Glutamatergic neuron (in vitro differentiated cells): ENCODE data around the gene MFAP2. TPM values are rescaled to one million over a fixed set of nuclear protein-coding genes. Genes with fewer than 3 reads are reported as not detected.

Experiments
- DNase-seq: peaks from one replicate; pipeline ENCODE4 v3.0.0; 2022
- H3K27ac Mint-ChIP-seq: one replicate; pipeline ENCODE4 v1.8.0; 2020; ENCODE audit warnings: mild to moderate bottlenecking, mixed read lengths, inconsistent platforms; ENCODE audit not compliant: unreplicated experiment
- H3K27me3 Mint-ChIP-seq: one replicate; pipeline ENCODE4 v1.8.0; 2020; ENCODE audit warnings: mild to moderate bottlenecking, moderate library complexity, mixed read lengths, inconsistent platforms; ENCODE audit not compliant: unreplicated experiment
- H3K36me3 Mint-ChIP-seq: one replicate; pipeline ENCODE4 v1.8.0; 2020; ENCODE audit warnings: mild to moderate bottlenecking, mixed read lengths, inconsistent platforms; ENCODE audit not compliant: unreplicated experiment
- H3K4me1 Mint-ChIP-seq: one replicate; pipeline ENCODE4 v1.8.0; 2020; ENCODE audit warnings: mild to moderate bottlenecking, low read depth, mixed read lengths, inconsistent platforms; ENCODE audit not compliant: unreplicated experiment
- H3K4me3 Mint-ChIP-seq: one replicate; pipeline ENCODE4 v1.8.0; 2020; ENCODE audit warnings: mild to moderate bottlenecking, mixed read lengths, inconsistent platforms; ENCODE audit not compliant: unreplicated experiment
- H3K9me3 Mint-ChIP-seq: one replicate; pipeline ENCODE4 v1.8.0; 2020; ENCODE audit warnings: mild to moderate bottlenecking, moderate library complexity, mixed read lengths, inconsistent platforms; ENCODE audit not compliant: unreplicated experiment
- CTCF ChIP-seq: fragments of 200-600 bp; sonication (generic); IDR thresholded peaks from one replicate; pipeline ENCODE4 v1.5.0; 2021; ENCODE audit not compliant: partially characterized antibody, unreplicated experiment
- total RNA-seq: library from RNA; stranded (reverse); fragmentation: NEBNext Ultra II Directional; extraction: Animal tissue kit (Norgen Biotek cat#: 25700); gene quantifications from one replicate; pipeline ENCODE4 v1.2.1, GENCODE V29; 2021; ENCODE audit not compliant: unreplicated experiment

The MFAP2 gene
- total RNA-seq, 1 donor from 2014 or later = 2.1 TPM

- TF ChIP-seq CTCF = no peak
- H3K27ac Mint-ChIP-seq = no peak overlapping the region
- H3K4me1 Mint-ChIP-seq = no peaks in the 10 kb centered on the region
- H3K4me3 Mint-ChIP-seq = no peak overlapping the region
- peaks cover 1% of the 10 kb centered on the region for H3K9me3 Mint-ChIP-seq
- DNase-seq = no peak
- no peaks in the 10 kb centered on the region for H3K36me3 Mint-ChIP-seq
- H3K27me3 Mint-ChIP-seq = peaks cover 5% of the 10 kb centered on the region
These were observed 22.1 kb upstream of the MFAP2 start for GRCh38 chr1:17002524-17002902.

- H3K4me1 Mint-ChIP-seq = no peaks in the 10 kb centered on the region
- no peak for TF ChIP-seq CTCF
- H3K27ac Mint-ChIP-seq = no peak overlapping the region
- H3K9me3 Mint-ChIP-seq = peaks cover 1% of the 10 kb centered on the region
- DNase-seq = no peak
- H3K4me3 Mint-ChIP-seq = no peak overlapping the region
- no peaks in the 10 kb centered on the region for H3K36me3 Mint-ChIP-seq
- H3K27me3 Mint-ChIP-seq = peaks cover 5% of the 10 kb centered on the region
These were observed 21.5 kb upstream of the MFAP2 start for GRCh38 chr1:17001760-17002523.

- Mint-ChIP-seq H3K4me1 (no peaks in the 10 kb centered on the region), H3K4me3 (no peak overlapping the region), H3K27ac (no peak overlapping the region), H3K27me3 (peaks cover 9% of the 10 kb centered on the region), H3K9me3 (peaks cover 3% of the 10 kb centered on the region), H3K36me3 (no peaks in the 10 kb centered on the region)
- TF ChIP-seq CTCF = no peak
- DNase-seq = no peak
These were observed 19.4 kb upstream of the MFAP2 start for GRCh38 chr1:16999863-17000262.

- no peak overlapping the region for H3K4me3 Mint-ChIP-seq
- H3K27me3 Mint-ChIP-seq = peaks cover 7% of the 10 kb centered on the region
- peaks cover 3% of the 10 kb centered on the region for H3K9me3 Mint-ChIP-seq
- H3K36me3 Mint-ChIP-seq = no peaks in the 10 kb centered on the region
- H3K27ac Mint-ChIP-seq = no peak overlapping the region
- no peak for DNase-seq
- no peaks in the 10 kb centered on the region for H3K4me1 Mint-ChIP-seq
- TF ChIP-seq CTCF = no peak
These were observed 18.2 kb upstream of the MFAP2 start for GRCh38 chr1:16998589-16998988.

GRCh38 chr1:16996845-16997244 lies 16.4 kb upstream of the MFAP2 start:
- no peak for DNase-seq
- peaks cover 1% of the 10 kb centered on the region for H3K9me3 Mint-ChIP-seq
- H3K36me3 Mint-ChIP-seq = no peaks in the 10 kb centered on the region
- no peak for TF ChIP-seq CTCF
- no peak overlapping the region for H3K4me3 Mint-ChIP-seq
- peaks cover 7% of the 10 kb centered on the region for H3K27me3 Mint-ChIP-seq
- H3K4me1 Mint-ChIP-seq = no peaks in the 10 kb centered on the region
- H3K27ac Mint-ChIP-seq = no peak overlapping the region
